Peyer's patch (tissue), 4 donors: ENCODE data around the gene NUAK1. TPM values are rescaled to one million over a fixed set of nuclear protein-coding genes. Genes with fewer than 3 reads are reported as not detected.
A peak's percentile ranks its signal among the peaks of the same experiment; 100 is the strongest.

Experiments
- DNase-seq, 3 donors: peaks; one replicate each; pipeline ENCODE4 v3.0.0-alpha.2; 2017 to 2019
- H3K27ac ChIP-seq, 4 donors: fragments of 200-600 bp; sonication (generic); one replicate each; pipeline ENCODE4 v1.5.1; 2016 to 2019
- H3K27me3 ChIP-seq, 2 donors: fragments of 200-600 bp; sonication (generic); one replicate each; pipeline ENCODE4 v1.5.1; 2019
- H3K36me3 ChIP-seq, 3 donors: fragments of 200-600 bp; sonication (generic); one replicate each; pipeline ENCODE4 v1.5.1; 2016 to 2019
- H3K4me1 ChIP-seq, 4 donors: fragments of 200-600 bp; sonication (generic); one replicate each; pipeline ENCODE4 v1.5.1; 2016 to 2019
- H3K4me3 ChIP-seq, 4 donors: fragments of 200-600 bp; sonication (generic); 1 replicate in 3 of 4; 2 replicates in 1 of 4; pipeline ENCODE4 v1.5.1; 2016 to 2019; ENCODE audit warnings: mild to moderate bottlenecking in 1 of 4
- H3K9me3 ChIP-seq, 4 donors: fragments of 200-600 bp; sonication (generic); one replicate each; pipeline ENCODE4 v1.5.1; 2016 to 2019; ENCODE audit warnings: mild to moderate bottlenecking in 1 of 4
- CTCF ChIP-seq, 6 experiments: fragments of 450-650 bp in 4 of 6; fragments of 200-600 bp in 2 of 6; sonication (generic) in 1 of 6; IDR thresholded peaks; one replicate each; pipeline ENCODE4 v1.5.1; 2017 to 2019; ENCODE audit warnings: antibody characterized with exemption in 6 of 6, mild to moderate bottlenecking in 3 of 6, moderate library complexity in 1 of 6
- POLR2A ChIP-seq, 2 donors: fragments of 450-650 bp; IDR thresholded peaks; one replicate each; pipeline ENCODE4 v1.5.1; 2017; ENCODE audit warnings: antibody characterized with exemption in 2 of 2, mild to moderate bottlenecking in 2 of 2, moderate library complexity in 2 of 2
- total RNA-seq, 4 donors: library from RNA; depleted of rRNA; stranded (reverse); fragments of >200 nt; gene quantifications; one replicate each; pipeline ENCODE4 v1.1.0, GENCODE V29; 2016

NUAK1 gene
- total RNA-seq, 4 donors from 2014 or later: 2.1 to 7.7 (median 4.6) TPM

GRCh38 chr12:106157802-106158201 lies 19.0 kb upstream of the NUAK1 start:
- TF ChIP-seq POLR2A (IDR thresholded peaks at IDR 0.05): no peak
- no peak for TF ChIP-seq CTCF (IDR thresholded peaks at IDR 0.05)

GRCh38 chr12:106154751-106155273 lies 16.1 kb upstream of the NUAK1 start:
- H3K27ac ChIP-seq: no peak overlapping the region
- no peak for DNase-seq
- no peaks in the 10 kb centered on the region for H3K9me3 ChIP-seq
- no peaks in the 10 kb centered on the region for H3K4me1 ChIP-seq
- no peaks in the 10 kb centered on the region for H3K27me3 ChIP-seq
- H3K36me3 ChIP-seq: no peaks in the 10 kb centered on the region
- no peak for TF ChIP-seq CTCF (IDR thresholded peaks at IDR 0.05)
- no peak for TF ChIP-seq POLR2A (IDR thresholded peaks at IDR 0.05)
- H3K4me3 ChIP-seq: no peak overlapping the region

More at GRCh38 chr12:106157802-106158201, 19.0 kb upstream of the NUAK1 start:
- Histone ChIP-seq H3K27me3 (no peaks in the 10 kb centered on the region), H3K4me1 (no peaks in the 10 kb centered on the region), H3K9me3 (no peaks in the 10 kb centered on the region), H3K4me3 (no peak overlapping the region), H3K27ac (no peak overlapping the region), H3K36me3 (no peaks in the 10 kb centered on the region)
- no peak for DNase-seq

GRCh38 chr12:106152334-106152733 lies 13.6 kb upstream of the NUAK1 start:
- no peak overlapping the region for H3K27ac ChIP-seq
- no peaks in the 10 kb centered on the region for H3K4me1 ChIP-seq
- H3K36me3 ChIP-seq: no peaks in the 10 kb centered on the region
- no peak overlapping the region for H3K4me3 ChIP-seq
- no peak for DNase-seq
- TF ChIP-seq POLR2A (IDR thresholded peaks at IDR 0.05): no peak
- no peak for TF ChIP-seq CTCF (IDR thresholded peaks at IDR 0.05)
- no peaks in the 10 kb centered on the region for H3K9me3 ChIP-seq
- H3K27me3 ChIP-seq: no peaks in the 10 kb centered on the region

GRCh38 chr12:106150555-106150954 lies 11.8 kb upstream of the NUAK1 start:
- no peaks in the 10 kb centered on the region for H3K9me3 ChIP-seq
- H3K27me3 ChIP-seq: no peaks in the 10 kb centered on the region
- TF ChIP-seq CTCF (IDR thresholded peaks at IDR 0.05): no peak
- no peak for TF ChIP-seq POLR2A (IDR thresholded peaks at IDR 0.05)
- no peaks in the 10 kb centered on the region for H3K36me3 ChIP-seq
- H3K4me1 ChIP-seq: no peaks in the 10 kb centered on the region
- no peak overlapping the region for H3K4me3 ChIP-seq
- no peak overlapping the region for H3K27ac ChIP-seq
- no peak for DNase-seq

GRCh38 chr12:106149096-106149784 lies 10.5 kb upstream of the NUAK1 start:
- TF ChIP-seq POLR2A (IDR thresholded peaks at IDR 0.05) (no peak), CTCF (IDR thresholded peaks at IDR 0.05) (peak in 4 of 6 experiments; percentile 30 to 52 (median 44))
- peak in 1 of 3 donors; percentile 65 for DNase-seq
- Histone ChIP-seq H3K9me3 (no peaks in the 10 kb centered on the region), H3K36me3 (no peaks in the 10 kb centered on the region), H3K4me1 (peaks cover 0 to 3% (median 0%) of the 10 kb centered on the region in 4 donors), H3K27me3 (no peaks in the 10 kb centered on the region), H3K27ac (no peak overlapping the region), H3K4me3 (no peak overlapping the region)
